ENCODE measurements around the gene TRIM29. TPM values are rescaled to one million over a fixed set of nuclear protein-coding genes. Genes with fewer than 3 reads are reported as not detected.
"Not testable (repeated sequence)": the region's sequence is repeated elsewhere in the genome, so short reads cannot be mapped to it uniquely, and the experiment has no call there.

Gene TRIM29
- total RNA-seq, 2 experiments from 2014 or later, result not detected

DNA sequence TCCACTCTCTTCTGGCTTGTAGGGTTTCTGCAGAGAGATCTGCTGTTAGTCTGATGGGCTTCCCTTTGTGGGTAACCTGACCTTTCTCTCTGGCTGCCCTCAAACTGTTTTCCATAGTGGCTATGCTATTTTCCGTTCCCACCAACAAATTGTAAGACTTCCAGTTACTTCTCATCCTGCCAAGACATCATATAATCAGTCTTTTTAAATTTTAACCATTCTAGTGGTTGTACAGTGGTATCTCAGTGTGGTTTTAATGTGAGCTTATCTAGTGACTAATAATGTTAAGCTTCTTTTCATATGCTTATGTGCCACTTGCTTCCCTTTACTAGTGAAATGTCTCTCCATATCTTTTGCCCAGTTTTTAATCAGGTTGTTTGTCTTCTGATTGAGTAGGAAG is 13.6 kb upstream of the TRIM29 start:
- no peak overlapping the region for H3K27ac Mint-ChIP-seq
- H3K27me3 Mint-ChIP-seq, result peaks cover 41% of the 10 kb centered on the region
- peaks cover 7% of the 10 kb centered on the region for H3K9me3 Mint-ChIP-seq
- H3K36me3 Mint-ChIP-seq, result no peaks in the 10 kb centered on the region
- no peak overlapping the region for H3K4me3 Mint-ChIP-seq
- DNase-seq, result no peak
- H3K4me1 Mint-ChIP-seq, result no peaks in the 10 kb centered on the region

- no peak for DNase-seq
- Mint-ChIP-seq H3K4me3 (no peak overlapping the region), H3K4me1 (no peaks in the 10 kb centered on the region), H3K27ac (no peak overlapping the region), H3K27me3 (peaks cover 43% of the 10 kb centered on the region), H3K36me3 (no peaks in the 10 kb centered on the region), H3K9me3 (peaks cover 7% of the 10 kb centered on the region)
These were observed 11.3 kb upstream of the TRIM29 start for GRCh38 chr11:120149246-120149645.

GRCh38 chr11:120147950-120148270 is 10.0 kb upstream of the TRIM29 start:
- Mint-ChIP-seq H3K9me3 (peaks cover 7% of the 10 kb centered on the region), H3K4me1 (no peaks in the 10 kb centered on the region), H3K27me3 (peaks cover 40% of the 10 kb centered on the region), H3K36me3 (no peaks in the 10 kb centered on the region), H3K27ac (no peak overlapping the region), H3K4me3 (no peak overlapping the region)
- no peak for DNase-seq

DNA sequence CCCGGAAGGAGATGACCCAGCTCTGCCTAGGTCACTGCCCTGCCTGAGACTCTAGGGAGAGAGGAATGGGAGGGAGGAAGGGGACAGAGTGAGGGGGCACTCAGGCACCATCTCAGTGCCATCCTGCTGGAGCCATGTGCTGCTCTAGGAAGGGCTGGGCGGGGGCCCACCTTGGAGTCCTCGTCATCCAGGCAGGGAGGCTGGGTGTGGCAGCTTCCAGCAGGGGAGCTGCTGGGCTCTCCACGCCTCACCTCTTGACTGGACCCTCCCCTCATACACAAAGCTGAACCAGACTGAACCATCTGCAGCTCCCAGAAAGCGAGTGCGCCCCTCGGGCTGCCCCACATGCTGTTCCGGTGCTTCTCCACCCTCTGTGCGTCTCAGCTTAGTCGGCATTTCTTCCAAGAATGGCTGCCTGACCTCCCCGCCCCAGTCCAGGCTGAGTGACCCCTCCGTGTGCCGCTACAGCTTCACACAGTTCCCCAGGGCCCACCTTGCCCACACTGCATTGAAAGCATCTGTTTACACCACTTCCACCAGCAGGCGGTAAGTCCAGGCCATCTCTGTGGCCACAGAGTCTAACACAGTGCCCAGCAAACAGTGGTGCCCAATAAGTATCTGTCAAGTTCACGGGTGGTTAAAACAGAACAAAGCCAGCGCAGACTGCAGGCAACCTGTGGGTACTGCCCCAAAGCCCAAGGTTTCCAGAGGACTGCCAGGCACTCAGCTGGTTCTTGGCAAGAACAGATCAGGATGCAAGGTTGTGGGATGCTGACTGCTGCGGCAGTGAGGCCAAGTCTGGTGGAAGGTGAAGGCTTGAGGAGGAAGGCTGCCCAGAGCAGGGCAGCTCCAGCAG is 9.4 kb upstream of the TRIM29 start:
- Mint-ChIP-seq H3K36me3 (no peaks in the 10 kb centered on the region), H3K9me3 (peaks cover 7% of the 10 kb centered on the region), H3K27me3 (peaks cover 40% of the 10 kb centered on the region), H3K4me3 (no peak overlapping the region), H3K27ac (no peak overlapping the region), H3K4me1 (no peaks in the 10 kb centered on the region)
- no peak for DNase-seq

DNA sequence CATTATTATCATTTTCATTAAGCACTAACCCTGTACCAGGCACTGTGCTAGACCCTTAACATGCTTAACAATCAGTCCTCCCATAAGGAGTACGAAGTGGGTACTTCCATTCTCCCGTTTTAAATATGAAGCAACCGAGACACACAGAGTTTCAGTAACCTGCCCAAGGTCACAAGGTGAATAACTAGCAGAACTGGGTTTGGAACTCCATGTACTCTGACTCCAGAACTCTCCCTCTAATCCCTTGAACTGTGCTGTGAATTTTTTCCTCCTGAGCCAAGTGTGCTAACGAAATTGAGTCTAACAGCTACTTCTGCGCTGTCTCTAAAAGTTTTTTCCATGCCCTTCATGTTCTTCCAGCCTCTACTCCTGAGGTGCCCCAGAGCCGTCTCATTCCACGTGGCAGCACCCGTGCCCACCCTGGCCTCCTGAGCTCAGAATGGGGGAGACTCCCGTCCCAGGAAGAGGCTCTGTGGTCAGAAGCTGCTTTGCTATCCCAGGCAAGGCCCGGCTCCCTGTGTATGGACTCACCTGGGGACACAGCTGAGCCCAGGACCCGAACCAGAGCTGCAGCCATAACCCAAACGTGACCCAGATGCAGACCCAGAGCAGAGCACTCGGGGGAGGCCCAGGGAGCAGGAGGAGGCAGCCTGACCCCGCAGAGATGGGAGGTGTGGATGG is 8.6 kb upstream of the TRIM29 start:
- DNase-seq, result no peak
- H3K27ac Mint-ChIP-seq, result no peak overlapping the region
- no peak overlapping the region for H3K4me3 Mint-ChIP-seq
- H3K36me3 Mint-ChIP-seq, result no peaks in the 10 kb centered on the region
- no peaks in the 10 kb centered on the region for H3K4me1 Mint-ChIP-seq
- H3K27me3 Mint-ChIP-seq, result peaks cover 37% of the 10 kb centered on the region
- peaks cover 7% of the 10 kb centered on the region for H3K9me3 Mint-ChIP-seq

DNA sequence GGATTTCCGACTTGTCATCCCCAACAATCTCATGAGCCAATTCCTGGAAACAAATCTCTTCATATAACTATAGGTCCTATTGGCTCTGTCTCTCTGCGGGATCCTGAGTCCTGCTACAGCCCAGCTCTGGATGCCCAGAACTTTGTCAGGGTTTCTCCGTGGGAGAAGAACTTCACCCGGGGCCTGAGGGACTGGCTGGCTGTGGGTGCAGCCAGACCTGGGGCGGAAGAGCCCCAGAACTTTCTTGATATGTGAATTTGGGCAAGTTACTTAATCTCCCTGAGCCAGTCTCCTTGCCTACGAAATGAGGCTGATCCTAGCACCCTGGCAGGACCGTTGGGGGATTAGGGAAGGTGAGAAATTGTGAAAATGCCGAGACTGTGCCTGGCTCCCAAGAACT is 6.6 kb upstream of the TRIM29 start:
- Mint-ChIP-seq H3K9me3 (no peaks in the 10 kb centered on the region), H3K4me3 (no peak overlapping the region), H3K36me3 (no peaks in the 10 kb centered on the region), H3K4me1 (no peaks in the 10 kb centered on the region), H3K27me3 (peaks cover 29% of the 10 kb centered on the region), H3K27ac (no peak overlapping the region)
- DNase-seq, result no peak

- not testable (repeated sequence) for H3K9me3 Mint-ChIP-seq, H3K36me3 Mint-ChIP-seq, H3K4me3 Mint-ChIP-seq, H3K27ac Mint-ChIP-seq, H3K4me1 Mint-ChIP-seq, DNase-seq
- peaks cover 29% of the 10 kb centered on the region for H3K27me3 Mint-ChIP-seq
These were observed 5.6 kb upstream of the TRIM29 start for GRCh38 chr11:120143472-120143871.

DNA sequence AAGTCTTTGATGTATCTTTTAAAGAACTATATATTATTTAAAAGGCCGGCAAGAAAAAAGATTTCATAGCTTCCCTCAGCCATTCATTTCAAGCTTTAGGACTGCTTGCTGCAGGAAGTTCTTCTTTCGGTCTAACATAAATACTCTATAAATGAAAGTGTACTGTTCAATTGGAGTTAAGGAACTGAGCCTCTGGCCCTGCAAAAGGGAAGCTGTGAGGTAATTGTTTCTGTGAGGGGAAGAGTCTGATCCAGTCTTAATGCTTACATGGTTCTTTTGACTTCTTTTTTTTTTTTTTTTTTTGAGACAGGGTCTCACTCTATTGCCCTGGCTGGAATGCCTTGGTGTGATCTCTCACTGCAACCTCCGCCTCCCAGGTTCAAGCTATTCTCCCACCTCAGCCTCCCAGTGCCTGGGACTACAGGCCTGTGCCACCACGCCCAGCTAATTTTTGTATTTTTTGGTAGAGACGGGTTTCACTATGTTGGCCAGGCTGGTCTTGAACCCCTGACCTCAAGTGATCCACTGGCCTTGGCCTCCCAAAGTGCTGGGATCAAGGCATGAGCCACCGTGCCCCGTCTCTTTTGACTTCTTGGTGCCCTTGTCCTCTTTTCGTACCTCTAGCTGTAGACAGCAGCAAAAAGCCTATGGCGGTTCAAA is 4.7 kb upstream of the TRIM29 start:
- H3K27me3 Mint-ChIP-seq, result peaks cover 29% of the 10 kb centered on the region
- no peaks in the 10 kb centered on the region for H3K4me1 Mint-ChIP-seq
- H3K36me3 Mint-ChIP-seq, result no peaks in the 10 kb centered on the region
- DNase-seq, result no peak
- no peak overlapping the region for H3K27ac Mint-ChIP-seq
- H3K4me3 Mint-ChIP-seq, result no peak overlapping the region
- H3K9me3 Mint-ChIP-seq, result no peaks in the 10 kb centered on the region

DNA sequence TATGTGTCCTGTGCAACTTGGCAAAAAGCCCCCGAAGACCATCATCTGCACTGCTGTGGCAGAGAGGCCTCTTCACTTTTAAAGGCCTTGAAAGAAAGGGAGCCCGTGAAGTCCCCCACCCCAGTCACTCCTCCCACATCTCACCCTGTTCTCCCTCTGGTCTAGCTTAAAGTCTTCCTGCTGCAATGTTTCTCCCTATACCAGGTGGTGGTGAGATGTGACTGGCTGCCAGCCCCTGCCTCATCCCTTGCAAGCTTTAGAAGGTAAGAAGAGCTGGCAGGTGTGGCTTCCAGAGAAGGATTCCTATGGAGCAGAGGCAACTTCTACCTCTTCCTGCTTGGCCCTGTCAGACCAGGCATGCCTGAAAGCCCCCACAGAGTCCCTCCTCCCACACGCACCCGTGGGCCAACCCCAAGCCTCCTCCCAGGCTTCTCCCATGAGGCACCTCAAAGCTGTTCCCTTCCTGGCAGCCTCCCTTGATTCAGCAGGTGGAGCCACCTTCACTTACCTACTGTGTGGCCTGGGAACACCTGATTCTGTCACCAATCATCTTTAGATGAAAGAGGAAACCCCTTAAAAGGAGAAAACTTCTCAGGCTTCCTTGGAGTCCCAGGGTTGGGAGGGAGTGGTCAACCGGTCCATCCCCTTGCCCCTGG is 4.0 kb upstream of the TRIM29 start:
- no peak overlapping the region for H3K27ac Mint-ChIP-seq
- H3K4me3 Mint-ChIP-seq, result no peak overlapping the region
- H3K36me3 Mint-ChIP-seq, result no peaks in the 10 kb centered on the region
- peaks cover 29% of the 10 kb centered on the region for H3K27me3 Mint-ChIP-seq
- H3K9me3 Mint-ChIP-seq, result no peaks in the 10 kb centered on the region
- DNase-seq, result no peak
- no peaks in the 10 kb centered on the region for H3K4me1 Mint-ChIP-seq

GRCh38 chr11:120141113-120141767 is 3.3 kb upstream of the TRIM29 start:
- Mint-ChIP-seq H3K27ac (no peak overlapping the region), H3K36me3 (no peaks in the 10 kb centered on the region), H3K4me1 (no peaks in the 10 kb centered on the region), H3K27me3 (peaks cover 29% of the 10 kb centered on the region), H3K9me3 (no peaks in the 10 kb centered on the region), H3K4me3 (no peak overlapping the region)
- no peak for DNase-seq

DNA sequence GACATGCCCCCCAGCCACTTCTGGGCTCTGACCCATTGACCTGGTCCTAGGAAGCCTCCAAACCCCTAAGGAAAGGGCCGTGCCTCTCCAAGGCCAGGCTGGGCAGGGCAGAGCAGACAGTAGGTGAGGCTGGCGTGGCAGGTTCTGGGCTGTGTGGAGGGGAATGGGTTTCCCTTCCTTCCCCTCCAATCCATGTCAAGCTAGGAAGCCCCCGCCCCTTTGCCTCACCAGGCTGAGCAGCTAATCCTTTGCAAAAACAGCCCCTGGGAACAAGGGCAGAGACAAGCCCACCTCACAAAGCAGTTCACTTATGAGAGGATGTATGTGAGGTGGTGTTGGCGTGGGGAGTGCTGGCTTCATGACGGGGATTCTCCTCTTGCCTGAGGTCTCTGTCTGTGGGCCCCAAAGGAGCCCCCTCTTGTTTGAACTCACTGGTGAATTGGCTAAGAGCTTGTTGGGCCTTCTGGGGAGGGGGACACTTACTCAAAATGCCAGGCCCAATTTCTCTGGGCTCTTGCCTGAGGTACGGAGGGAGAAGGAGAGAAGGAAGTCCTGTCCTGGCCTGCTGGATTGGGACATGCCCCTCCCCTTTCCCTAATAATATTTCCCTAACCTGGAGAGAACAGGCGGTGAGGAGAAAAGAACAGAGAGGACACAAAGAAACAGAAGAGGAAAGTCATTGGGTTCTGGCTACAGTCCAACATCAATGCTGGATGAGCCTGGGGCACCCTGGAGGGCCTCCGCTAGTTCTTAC is 1.6 kb upstream of the TRIM29 start:
- Mint-ChIP-seq H3K36me3 (no peaks in the 10 kb centered on the region), H3K9me3 (no peaks in the 10 kb centered on the region), H3K27ac (no peak overlapping the region), H3K27me3 (peaks cover 16% of the 10 kb centered on the region), H3K4me3 (no peak overlapping the region), H3K4me1 (no peaks in the 10 kb centered on the region)
- DNase-seq, result no peak

GRCh38 chr11:120137187-120137610 is 714 bp downstream of the TRIM29 start:
- Mint-ChIP-seq H3K27ac (no peak overlapping the region), H3K4me1 (no peaks in the 10 kb centered on the region), H3K36me3 (no peaks in the 10 kb centered on the region), H3K4me3 (no peak overlapping the region), H3K9me3 (no peaks in the 10 kb centered on the region), H3K27me3 (peaks cover 10% of the 10 kb centered on the region)
- no peak for DNase-seq

- no peak overlapping the region for H3K4me3 Mint-ChIP-seq
- H3K27me3 Mint-ChIP-seq, result peaks cover 10% of the 10 kb centered on the region
- DNase-seq, result no peak
- H3K4me1 Mint-ChIP-seq, result no peaks in the 10 kb centered on the region
- H3K27ac Mint-ChIP-seq, result no peak overlapping the region
- H3K36me3 Mint-ChIP-seq, result no peaks in the 10 kb centered on the region
- H3K9me3 Mint-ChIP-seq, result no peaks in the 10 kb centered on the region
These were observed 1.6 kb downstream of the TRIM29 start for GRCh38 chr11:120136356-120136755.

GRCh38 chr11:120135838-120136237 is 2.1 kb downstream of the TRIM29 start:
- Mint-ChIP-seq H3K4me1 (no peaks in the 10 kb centered on the region), H3K27ac (no peak overlapping the region), H3K4me3 (no peak overlapping the region), H3K27me3 (peaks cover 10% of the 10 kb centered on the region), H3K36me3 (no peaks in the 10 kb centered on the region), H3K9me3 (no peaks in the 10 kb centered on the region)
- no peak for DNase-seq
